Measurements from ENCODE around the gene LHPP.

LHPP gene

DNA sequence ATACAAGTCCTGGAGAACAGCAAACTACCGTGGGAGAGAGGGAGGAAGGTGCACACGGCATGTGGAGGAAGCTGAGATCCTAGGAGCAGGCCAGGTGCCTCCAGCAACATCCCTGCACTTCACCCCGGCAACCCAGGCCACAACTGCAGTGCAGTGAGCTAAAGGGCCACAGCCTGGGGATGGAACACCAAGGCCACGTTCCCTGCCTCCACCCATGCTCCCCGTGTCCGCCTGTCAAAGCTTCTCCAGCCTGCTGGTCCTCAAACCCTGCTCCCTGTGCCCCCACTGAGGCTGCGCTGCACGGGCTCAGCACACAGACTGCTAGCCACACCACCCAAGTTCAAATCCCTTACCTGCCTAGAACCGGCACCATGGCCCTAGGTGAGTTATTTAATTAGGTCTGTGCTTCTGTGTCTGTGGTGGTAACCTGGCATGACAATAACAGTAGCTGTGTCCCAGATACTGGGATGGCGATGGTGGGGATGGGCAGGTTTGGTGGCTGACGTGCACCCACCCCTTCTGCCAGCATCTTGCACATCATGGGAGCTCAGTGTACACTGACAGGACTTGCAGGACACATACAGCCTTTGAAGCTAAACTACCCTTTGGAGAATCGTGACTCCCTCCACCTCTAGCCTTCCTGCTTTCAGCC, 197.1 kb downstream of the LHPP start:
- DNase-seq (no peak), ATAC-seq (no peak)

DNA sequence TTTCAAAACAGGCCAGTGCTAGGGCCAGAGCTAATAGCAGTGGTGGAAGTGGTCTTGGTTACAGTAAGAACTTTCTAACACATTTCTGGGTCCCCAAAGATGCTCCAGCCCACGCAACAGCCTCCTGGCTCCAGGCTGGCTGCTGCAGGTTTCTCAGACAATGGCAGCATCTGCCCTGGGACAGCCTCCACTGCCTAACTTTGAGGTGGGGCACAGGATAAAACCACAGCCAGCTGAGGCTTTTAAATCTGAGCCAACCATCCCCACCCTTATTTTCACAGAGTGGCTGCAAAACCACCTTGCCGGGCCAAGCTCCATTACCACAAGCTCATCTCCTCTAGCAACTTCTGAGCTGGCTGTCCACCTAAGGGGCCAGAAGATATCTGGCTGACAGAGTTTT, 197.8 kb downstream of the LHPP start:
- DNase-seq: no peak

DNA sequence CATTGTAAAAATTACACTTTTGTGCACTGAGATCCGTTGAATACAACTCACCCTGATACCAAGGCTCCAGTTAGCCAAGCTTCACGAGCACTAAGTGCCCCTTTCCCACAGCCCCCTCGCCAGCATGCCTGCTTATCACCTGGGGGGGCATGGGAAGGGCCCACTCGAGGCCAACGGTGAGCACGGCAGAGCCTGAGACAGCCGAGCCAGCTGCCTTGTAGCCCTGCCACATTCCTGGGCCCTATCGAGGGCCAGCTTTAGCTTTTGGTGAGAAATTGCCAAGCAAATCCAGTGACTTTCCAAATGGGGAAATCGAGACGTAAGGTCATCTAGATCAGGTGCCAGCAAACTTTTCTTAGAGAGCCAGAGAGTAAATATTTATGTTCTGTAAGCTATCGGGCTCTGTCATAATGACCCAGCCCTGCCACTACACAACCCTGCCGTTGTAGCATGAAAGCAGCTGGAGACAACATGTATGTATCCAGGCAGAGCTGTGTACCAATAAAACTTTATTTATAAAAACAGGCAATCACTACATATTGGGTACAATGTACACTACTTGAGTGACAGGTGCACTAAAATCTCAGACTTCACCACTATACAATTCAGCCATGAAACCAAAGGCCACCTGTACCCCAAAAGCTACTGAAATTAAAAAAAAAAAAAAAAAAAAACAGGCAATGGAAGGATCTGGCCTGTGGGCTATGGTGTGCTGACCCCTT, 198.9 kb downstream of the LHPP start:
- ATAC-seq (no peak), DNase-seq (no peak)

More for the DNA sequence above, 197.8 kb downstream of the LHPP start:
- ATAC-seq: no peak

DNA sequence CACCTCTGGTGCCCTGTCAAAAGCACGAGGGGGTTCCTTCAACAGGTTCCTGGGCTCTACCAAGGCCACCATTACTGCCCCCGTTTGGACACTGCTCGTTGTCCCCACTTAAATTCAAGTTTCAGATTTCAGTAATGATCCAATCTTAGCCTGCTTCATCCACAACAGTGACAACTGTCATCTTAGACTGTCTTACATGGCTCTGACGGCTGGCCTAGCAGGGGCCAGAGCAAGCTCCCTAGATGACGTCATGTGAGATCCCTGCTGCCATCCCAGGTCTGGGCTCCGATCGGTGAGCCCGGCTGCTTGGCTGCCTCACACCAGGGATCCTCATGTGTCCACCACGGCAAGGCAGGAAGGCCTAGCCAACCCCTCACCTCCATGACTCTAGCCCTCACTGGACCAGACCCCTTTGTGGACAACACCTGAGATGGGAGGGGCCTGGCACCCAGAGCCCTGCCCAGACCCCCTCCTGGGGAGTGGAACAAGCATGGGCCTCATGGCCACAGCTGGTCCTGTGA, 200.1 kb downstream of the LHPP start:
- ATAC-seq (no peak), DNase-seq (no peak)

- no peak for ATAC-seq
- no peak for DNase-seq
Measured at GRCh38 chr10:124663228-124663627, 201.6 kb downstream of the LHPP start.
